AML-193 (cell line): Measurements from ENCODE around the gene EBP.
"Not testable (repeated sequence)": the region's sequence is repeated elsewhere in the genome, so short reads cannot be mapped to it uniquely, and the experiment has no call there.

ENCODE experiments used
- DNase-seq, 2 experiments: peaks; one replicate each; lab custom pipeline; 2025; lab: John Stamatoyannopoulos, UW

The EBP gene

GRCh38 chrX:48493890-48494364 is 27.7 kb upstream of the EBP start:
- DNase-seq: no peak

GRCh38 chrX:48496660-48497059 is 24.9 kb upstream of the EBP start:
- no peak for DNase-seq

- no peak for DNase-seq
Measured at GRCh38 chrX:48497871-48498270, 23.7 kb upstream of the EBP start.

- DNase-seq: no peak
Measured at GRCh38 chrX:48498374-48498809, 23.2 kb upstream of the EBP start.

GRCh38 chrX:48504261-48504660 is 17.3 kb upstream of the EBP start:
- DNase-seq: no peak

- no peak for DNase-seq
Measured at GRCh38 chrX:48505481-48505880, 16.1 kb upstream of the EBP start.

GRCh38 chrX:48507246-48507645 is 14.4 kb upstream of the EBP start:
- DNase-seq: no peak

GRCh38 chrX:48508400-48509244 is 13.0 kb upstream of the EBP start, which contains the start of gene PORCN:
PORCN (plus strand) TSS chrX:48508992; CDS start chrX:48509821, 829 bp downstream.
- DNase-seq: peak; percentile 33 to 38

- no peak for DNase-seq
Measured at GRCh38 chrX:48509245-48509590, 12.4 kb upstream of the EBP start.

GRCh38 chrX:48509619-48510018 is 12.0 kb upstream of the EBP start:
- no peak for DNase-seq

- no peak for DNase-seq
Measured at GRCh38 chrX:48511560-48511959, 10.0 kb upstream of the EBP start.

GRCh38 chrX:48512371-48512935 is 9.2 kb upstream of the EBP start:
- no peak for DNase-seq

- DNase-seq: no peak
Measured at GRCh38 chrX:48513670-48514069, 7.9 kb upstream of the EBP start.

GRCh38 chrX:48514126-48514806 is 7.3 kb upstream of the EBP start:
- no peak for DNase-seq

- DNase-seq: no peak
Measured at GRCh38 chrX:48514868-48515460, 6.6 kb upstream of the EBP start.

GRCh38 chrX:48515842-48516241 is 5.8 kb upstream of the EBP start:
- DNase-seq: no peak

GRCh38 chrX:48516285-48516684 is 5.3 kb upstream of the EBP start:
- no peak for DNase-seq

GRCh38 chrX:48516987-48517386 is 4.6 kb upstream of the EBP start:
- no peak for DNase-seq

- not testable (repeated sequence) for DNase-seq
Measured at GRCh38 chrX:48519481-48519880, 2.1 kb upstream of the EBP start.

GRCh38 chrX:48520455-48520854 is 1.2 kb upstream of the EBP start:
- DNase-seq: no peak

GRCh38 chrX:48520976-48521352 is 644 bp upstream of the EBP start:
- DNase-seq: peak in 1 of 2 experiments; percentile 5

GRCh38 chrX:48522291-48522690 is 683 bp downstream of the EBP start:
- DNase-seq: no peak

- DNase-seq: no peak
Measured at GRCh38 chrX:48523682-48524081, 2.1 kb downstream of the EBP start.
